GM18870 (cell line): ENCODE results near the gene EPHB2.

ENCODE experiments used
- ATAC-seq: cut with Tn5 transposase; IDR thresholded peaks from one replicate; pipeline ENCODE4 v1.9.1; 2021; ENCODE audit warnings: moderate library complexity; ENCODE audit not compliant: unreplicated experiment

The EPHB2 gene

DNA sequence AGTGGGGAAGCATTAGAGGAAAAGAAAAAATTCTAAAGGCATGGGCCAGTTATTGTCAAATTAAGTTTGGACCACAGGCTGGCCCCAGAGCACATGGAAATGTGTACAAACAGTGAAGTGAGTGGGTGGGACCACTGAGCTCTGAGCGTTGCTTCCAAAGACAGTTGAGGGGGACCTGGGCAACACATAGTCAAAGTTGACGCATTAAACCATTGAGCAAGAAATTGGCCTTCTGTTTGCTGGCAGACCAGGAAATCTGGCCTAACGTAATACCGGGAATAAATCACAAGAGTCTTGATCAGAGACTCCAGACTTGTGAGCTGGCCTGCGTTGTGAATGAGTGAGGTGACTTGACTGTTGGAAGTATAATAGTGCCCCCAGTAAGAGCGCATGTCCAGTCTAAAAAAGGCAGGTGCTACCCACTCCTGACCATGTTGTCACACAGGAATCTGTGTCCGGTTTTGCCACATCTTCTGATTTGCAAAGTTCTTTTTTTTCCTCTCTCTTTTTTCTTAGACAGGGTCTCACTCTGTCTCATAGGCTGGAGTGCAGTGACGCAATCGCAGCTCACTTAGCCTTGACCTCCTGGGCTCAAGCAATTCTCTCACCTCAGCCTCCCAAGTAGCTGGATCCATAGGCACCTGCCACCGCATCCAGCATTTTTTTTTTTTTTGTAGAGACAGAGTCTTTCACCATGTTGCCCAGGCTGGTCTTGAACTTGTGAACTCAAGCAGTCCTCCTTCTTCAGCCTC lies 10.7 kb downstream of the EPHB2 start:
- ATAC-seq = no peak

DNA sequence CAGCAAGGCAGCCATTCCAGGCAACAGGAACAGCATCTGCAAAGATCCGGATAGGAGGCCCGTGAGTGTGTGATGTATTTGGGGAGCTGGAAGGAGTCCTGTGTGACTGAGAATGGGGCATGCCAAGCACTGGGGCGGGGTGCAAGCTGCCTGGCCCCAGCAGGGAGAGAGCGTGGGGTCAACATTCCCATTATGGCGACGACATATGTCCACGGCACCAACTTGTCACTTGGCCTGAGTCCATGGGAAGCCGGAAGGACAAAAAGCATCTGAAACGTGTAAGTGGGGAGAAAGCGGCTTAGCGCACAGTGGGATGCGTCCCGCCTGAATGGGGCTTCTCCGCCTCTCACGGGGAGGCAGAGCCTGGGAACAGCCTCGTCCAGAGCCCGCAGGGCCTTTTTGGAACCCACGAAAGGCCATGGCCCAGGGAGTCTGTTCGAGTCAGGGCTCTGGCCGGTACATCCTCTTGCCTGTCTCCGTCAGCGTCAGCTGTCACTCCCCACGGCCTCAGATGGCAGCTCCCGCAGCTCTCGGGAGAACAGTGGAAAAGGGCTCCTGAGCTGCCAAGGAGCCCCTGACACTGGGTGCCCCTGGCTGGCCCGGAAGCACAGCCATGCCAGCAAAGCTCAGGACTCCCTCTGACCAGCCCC lies 12.4 kb downstream of the EPHB2 start:
- no peak for ATAC-seq

DNA sequence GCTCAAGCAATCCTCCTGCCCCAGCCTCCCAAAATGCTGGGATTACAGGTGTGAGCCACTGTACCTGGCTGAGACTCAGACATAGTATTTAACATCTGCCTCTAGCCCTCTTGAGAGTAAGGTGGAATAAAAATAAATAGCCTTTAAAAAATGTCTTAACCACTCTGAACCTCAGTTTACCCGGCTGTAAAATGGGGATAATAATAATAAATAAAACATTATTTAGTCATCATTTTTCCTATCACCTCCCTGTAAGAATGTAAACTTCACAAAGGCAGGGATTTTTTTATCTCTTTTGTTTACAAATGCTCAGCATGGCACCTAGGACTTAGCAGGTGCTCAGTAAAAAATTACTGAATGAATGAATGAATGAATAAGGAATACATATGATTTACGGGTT lies 17.2 kb downstream of the EPHB2 start:
- no peak for ATAC-seq

DNA sequence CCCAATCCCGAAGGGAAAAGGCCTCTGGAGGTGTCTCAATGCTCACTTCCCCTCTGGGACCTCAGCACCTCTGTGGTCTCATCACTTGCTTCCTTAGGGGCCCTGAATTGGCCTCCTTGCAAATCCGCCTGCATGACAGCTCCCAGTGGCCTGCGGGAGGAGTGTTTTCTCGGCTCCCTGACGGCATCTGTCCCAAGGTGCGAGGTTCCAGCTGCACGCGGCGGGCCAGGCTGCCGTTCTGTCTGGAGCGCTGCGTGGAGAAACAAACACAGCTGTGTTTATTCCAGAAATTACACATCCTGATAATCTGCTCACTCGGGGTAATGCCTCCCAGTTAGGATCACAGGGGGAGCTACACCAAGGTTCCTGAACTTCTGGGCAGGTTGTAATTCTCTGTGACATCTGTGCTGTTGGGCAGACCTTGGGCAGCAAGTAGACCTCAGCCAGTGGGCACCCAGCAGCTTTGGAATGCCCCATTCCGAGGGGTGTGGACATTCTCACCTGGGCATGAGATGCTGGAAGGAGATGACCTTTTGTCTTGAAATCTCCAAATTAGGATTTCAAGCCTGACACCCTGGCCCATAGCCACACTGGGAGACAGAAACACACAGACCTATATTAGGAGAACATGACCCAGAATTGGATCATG lies 18.2 kb downstream of the EPHB2 start:
- ATAC-seq = no peak

DNA sequence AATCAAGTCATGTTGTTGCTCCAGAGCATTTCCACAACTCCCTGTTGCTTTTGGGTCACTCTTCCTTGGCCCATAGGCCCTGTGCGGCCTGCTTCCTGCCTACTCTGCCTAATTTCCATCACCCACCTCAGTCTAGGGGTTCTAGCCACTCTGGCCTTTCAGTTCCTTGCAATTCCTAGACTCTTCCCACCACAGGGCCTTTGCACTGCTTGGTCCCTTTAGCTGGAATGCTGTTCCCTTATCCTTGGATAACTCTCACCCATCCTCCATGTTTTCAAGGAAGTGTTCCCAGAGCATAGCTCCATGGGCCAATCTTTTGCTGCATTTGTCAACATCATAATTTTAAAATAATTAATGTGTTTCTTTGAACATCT lies 18.7 kb downstream of the EPHB2 start:
- ATAC-seq = no peak

DNA sequence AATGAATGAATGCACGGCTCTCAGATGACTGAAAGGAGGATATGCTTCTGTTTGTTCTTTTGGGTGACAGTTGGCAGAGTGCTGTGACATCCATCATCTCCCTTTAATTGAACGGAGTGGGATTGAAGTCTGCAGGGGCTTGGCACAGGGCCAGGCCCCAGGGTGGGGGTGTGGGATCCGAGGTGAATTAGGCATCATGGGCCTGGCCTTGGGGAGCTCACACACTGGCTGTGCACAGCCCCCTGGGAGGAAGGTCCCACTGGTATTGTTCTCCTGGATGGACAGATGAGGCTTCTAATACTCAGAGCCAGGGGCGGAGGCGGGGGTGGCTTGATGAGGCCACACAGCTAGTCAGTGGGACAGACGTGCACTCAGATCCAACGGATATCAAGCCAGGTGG lies 19.3 kb downstream of the EPHB2 start:
- ATAC-seq = no peak

DNA sequence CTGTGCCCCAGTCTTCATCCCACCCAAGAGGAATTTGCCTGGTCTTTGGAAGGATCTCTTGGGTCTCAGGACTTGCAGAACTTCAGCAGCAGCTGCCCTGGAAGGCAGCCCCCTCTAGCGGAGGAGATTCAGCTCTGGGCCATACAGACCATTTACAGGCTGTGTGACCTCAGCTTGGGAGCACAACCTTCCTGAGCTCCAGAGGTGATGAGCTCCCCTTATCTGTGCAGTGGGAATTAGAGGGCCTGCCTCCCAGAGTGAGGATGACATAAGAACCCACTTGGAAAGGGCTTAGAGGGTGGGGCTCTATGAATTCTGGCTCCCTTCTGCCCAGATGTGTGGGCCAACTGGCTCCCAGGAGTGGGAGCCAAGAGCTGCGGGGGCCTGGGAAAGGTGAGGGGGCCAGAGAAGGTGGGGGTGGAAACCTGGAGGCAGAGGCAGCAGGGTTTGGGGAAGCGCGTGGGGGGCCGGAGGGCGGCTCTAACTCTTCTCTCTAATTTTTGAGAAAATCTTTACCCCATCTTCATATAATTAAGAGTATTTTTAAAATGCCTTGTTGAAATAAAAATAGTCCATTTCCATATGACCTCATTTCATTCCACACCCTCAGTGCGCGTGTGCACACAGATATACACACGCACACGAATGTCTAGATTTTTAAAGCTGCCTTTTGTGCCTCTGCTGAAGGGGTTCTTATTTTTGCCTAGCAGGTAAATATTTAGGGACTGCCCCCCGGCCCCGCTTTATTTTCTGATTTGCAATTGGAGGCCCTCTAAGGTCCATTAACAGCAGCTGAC lies 21.5 kb downstream of the EPHB2 start:
- no peak for ATAC-seq

DNA sequence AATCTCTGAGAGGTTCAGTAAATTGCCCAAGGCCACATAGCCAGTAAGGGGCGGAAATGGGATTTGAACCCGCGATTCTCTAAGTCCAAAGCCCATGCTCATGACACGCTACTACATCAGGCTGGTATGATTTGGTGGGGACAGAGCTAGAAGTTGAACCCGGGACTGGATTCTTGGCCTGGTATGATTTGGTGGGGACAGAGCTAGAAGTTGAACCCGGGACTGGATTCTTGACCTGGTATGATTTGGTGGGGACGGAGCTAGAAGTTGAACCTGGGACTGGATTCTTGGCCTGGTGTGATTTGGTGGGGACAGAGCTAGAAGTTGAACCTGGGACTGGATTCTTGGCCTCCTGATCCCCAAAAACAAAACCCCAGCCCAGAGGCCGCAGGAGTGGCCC lies 23.0 kb downstream of the EPHB2 start:
- no peak for ATAC-seq

DNA sequence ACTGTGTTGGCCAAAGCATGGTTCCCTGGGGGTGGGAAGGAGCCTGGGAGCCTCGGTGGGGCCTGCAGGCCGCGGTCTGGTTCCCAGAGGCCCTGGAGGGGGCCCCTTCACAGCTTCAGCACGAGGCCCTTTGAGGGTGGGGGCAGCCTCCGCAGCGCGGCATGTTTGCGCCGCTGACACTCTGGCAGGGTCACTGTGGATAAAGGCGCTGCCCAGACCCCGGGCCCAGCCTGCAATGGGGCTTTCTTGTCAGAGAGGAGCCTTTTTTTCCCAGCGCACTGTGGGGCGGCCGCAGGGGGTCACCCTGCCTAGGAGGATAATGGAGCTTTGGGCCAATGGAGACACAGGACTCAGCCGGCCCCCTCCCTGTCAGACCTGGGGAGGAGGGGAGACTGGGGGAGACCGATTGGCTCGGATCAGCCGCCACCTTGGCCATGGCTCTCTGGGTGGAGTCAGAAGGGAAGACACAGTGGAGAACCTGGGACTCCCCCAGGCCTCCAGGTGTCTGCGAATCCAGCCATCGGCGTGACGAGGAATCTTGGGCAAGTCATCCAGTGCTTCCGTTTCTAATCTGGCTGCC lies 26.0 kb downstream of the EPHB2 start:
- no peak for ATAC-seq

DNA sequence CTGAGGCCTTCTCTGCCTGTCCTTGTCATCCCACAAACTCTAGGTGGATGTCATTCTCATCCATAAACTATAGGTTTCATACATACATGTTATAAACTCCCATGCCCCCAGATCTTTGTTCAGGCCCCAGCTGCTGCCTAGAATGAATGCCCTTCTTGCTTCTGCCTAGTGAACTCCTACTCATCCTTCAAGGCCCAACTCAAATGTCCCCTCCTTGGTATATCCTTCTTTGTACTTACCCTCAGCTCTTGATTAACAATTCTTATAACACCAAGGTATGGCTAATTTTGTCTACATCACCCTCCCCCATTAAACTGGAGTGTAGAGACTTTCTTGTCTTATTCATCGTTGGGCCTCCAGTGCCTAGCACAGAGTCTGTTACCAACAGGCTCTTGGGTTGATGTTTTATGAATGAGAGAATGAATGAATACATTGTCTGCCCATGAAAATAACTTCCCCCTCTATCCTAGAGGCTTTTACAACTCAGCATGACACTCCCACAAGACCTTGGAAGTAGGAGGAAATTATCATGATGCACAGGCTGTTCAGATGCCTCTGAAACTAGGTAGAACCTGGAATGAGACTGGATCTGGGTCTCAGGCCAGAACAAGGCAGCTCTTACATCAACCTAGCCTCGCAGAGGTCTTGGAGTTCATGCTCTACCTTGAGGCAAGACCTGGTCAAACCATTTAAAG lies 26.9 kb downstream of the EPHB2 start:
- no peak for ATAC-seq

DNA sequence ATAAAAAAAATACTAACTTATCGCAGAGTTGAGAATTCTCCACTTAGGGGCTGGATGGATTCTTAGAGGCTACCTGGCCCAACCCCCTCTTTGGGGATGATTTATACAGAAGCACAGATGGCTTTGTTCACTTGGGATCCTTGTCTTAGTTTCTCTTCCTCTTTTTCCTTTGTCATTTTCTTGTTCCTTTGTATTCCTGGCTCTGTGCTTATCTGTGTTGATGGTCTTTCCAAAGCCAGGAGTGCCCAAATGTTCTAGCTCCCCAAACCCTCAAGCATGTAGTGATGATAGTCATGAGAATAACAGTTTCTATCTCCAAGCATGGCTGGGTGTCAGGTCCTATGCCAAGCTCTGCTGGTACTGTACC lies 27.4 kb downstream of the EPHB2 start:
- no peak for ATAC-seq

DNA sequence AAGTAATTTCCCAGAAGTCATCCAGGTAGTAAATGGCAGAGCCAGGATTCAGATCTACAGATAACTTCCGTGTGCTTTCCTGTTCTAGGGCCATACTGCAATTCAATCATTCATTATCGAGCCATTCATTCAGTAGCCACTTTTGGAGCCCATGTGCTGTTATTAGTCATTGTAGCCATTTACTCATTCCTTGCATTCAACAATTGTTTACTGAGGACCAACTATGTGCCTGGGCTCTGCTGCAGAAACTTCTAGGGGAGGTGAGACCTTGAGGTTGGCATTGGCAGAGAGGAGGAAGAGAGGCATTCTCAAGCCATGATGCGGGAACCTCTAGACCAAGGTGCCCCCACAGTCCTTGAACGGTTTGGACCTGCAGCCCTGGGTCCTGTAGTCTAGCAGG lies 27.9 kb downstream of the EPHB2 start:
- ATAC-seq = no peak

DNA sequence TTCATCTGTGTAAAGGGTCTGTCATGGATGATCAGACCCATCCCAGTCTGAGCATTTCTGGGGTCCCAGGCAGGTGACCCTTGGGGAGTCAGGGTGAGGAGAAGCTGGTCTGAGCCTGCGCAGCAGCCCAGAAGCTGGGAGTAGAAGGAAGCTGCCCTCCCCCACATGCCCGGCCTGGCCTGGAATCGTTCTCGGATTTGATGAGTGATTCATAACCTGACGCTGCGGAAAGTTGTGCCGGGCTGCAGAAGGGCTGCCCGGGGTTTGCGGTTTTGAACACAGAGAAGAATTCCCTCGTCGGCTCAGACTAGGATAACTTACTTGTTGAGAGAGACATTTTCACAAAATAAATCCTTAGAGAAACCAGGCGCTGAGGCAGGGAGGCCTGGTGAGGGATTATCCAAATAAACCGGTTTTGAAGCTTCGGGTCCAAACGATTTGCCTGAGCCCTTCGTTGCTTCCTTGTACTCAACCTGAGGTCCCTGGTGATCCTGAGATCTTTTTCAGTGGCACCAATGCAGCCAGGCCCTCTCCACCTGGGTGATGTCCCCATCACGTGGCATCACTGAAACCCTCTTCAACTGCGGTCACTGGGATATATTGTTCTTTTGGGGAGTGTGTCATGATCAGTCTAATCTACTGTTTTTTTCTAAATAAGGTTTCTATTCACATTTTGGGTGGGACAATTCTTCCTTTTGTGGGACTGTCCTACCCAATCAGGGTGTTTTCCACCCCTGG lies 29.2 kb downstream of the EPHB2 start:
- ATAC-seq = no peak

DNA sequence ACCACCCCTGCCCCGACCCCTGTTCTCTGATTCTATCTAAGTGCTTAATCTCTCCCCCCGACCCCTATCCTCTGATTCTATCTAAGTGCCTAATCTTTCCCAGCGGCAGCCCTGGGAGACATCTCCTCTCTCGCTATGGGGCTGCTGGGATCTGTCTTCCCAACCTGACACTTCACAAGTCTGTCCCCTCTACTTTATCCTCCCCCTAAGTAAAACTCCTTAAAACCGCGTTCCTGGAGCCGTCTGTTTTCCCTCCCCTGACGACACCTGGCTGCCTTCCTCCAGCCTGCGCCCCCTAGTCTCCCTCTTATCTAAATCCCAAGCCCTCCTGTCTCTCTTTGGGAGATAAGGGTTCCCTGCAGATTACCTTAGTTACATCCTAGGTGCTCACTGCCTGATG lies 30.5 kb downstream of the EPHB2 start:
- ATAC-seq = no peak

DNA sequence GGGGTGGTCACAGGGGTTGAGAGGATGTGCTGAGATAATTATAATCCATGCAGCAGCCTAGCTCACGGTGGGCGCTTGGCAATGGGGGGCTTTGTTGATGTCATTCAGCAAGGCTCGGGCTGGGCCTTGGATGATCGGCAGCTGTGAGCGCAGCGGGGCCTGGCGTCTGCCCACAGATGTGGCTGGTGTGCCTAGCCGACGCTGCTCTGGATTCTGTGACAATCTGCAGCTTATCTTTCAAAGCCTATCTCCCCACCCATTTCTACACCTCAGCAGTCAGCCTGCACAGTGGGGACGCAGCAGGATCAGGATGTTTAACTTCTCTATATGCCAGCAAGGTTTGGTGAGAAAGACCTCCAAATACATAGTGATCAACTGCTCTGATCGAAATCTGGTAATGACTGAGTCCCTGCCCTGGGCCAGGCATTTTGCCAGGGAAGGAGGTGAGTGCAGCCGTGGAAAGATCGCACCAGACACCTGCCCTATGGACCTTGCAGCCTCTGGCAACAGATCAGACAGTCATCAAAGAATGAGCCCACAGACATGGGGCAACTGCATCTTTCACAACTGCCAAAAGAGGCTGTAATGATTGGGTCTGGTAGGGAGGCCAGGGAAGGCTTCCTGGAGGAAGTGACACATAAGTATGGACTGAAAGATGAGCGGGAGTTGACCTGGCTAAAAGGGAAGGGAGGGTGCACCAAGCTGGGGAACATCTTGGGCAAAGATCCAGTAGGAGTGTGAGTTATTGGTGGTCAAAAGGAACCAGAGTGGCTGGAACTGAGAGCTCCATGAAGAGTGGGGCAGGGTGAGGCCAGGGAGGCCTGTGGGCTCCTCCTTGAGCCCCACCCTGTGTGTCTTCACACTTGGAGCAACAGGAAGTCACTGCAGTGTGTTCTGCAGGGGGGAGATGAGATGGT lies 35.3 kb downstream of the EPHB2 start:
- ATAC-seq = no peak

DNA sequence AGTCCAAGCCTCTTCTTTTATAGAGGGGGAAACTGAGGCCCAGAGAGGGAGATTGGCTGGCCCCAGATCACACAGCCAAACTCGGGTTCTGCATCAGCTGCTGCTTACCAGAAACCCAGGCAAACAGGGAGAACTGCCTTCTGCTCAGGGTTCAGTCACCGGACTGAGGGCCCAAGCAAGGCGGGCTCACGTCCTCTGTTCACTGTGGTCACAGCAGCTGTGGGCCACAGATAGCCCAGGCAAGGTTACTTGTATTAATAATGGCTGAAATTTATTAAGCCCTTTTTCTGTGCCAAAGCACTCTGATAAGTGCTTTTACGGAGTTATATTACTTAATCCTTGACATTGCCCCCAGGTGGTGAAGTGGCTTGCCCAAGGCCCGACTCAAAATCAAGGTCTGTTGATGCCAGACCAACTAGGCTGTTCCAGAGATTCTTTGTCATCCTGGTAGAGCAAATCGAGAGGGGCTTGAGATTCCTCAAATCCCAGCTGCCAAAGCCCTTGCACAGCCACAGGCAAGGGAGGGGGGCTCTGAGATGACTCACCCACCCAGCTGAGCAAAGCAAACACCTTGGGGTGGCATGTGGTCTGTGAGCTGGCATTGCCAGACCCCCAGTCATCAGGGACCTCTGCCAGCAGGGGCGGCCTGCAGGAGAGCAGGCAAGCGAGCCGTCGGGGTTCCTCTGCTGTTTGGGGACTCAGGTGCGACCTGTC lies 36.5 kb downstream of the EPHB2 start:
- no peak for ATAC-seq

DNA sequence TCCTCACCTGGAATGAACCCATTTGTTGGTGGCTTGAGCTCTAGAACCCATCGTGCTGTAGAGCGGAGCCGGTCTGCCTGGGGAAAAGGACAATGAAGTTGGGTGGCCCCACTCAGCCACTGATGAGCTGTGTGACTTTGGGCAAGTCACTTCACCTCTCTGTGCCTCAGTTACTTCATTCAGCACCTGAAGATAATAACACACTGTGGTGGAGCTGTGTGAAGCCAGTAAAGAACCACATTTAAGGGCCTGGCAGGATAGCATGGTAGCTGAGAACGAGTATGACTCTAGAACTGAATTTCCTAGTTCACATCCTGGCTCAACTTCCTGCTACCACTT lies 37.1 kb downstream of the EPHB2 start:
- no peak for ATAC-seq

DNA sequence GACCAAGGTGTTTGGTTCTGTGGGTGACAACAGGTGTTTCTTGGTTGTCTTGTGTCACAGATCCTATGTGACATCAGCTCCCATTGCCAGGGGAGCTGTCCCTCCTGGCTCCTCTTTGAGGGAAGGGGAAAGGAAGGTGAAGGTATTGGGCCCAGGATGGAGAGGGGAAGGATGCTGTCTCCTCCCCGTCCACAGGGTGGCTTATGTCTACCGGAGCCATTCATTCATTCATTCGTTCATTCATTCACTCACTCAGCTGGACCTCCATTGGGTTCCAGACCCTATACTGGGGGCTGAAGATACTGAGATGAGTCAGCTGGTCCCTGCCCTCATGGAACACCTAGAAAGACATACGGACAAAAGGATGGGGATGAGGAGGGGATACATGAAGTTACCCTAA lies 38.9 kb downstream of the EPHB2 start:
- no peak for ATAC-seq
